GM19455 (cell line): ENCODE results near the gene PTCRA.
"Not testable (repeated sequence)": the region's sequence is repeated elsewhere in the genome, so short reads cannot be mapped to it uniquely, and the experiment has no call there.

Experiments
- ATAC-seq: cut with Tn5 transposase; IDR thresholded peaks from one replicate; pipeline ENCODE4 v1.9.1; 2021; ENCODE audit not compliant: unreplicated experiment

The PTCRA gene

DNA sequence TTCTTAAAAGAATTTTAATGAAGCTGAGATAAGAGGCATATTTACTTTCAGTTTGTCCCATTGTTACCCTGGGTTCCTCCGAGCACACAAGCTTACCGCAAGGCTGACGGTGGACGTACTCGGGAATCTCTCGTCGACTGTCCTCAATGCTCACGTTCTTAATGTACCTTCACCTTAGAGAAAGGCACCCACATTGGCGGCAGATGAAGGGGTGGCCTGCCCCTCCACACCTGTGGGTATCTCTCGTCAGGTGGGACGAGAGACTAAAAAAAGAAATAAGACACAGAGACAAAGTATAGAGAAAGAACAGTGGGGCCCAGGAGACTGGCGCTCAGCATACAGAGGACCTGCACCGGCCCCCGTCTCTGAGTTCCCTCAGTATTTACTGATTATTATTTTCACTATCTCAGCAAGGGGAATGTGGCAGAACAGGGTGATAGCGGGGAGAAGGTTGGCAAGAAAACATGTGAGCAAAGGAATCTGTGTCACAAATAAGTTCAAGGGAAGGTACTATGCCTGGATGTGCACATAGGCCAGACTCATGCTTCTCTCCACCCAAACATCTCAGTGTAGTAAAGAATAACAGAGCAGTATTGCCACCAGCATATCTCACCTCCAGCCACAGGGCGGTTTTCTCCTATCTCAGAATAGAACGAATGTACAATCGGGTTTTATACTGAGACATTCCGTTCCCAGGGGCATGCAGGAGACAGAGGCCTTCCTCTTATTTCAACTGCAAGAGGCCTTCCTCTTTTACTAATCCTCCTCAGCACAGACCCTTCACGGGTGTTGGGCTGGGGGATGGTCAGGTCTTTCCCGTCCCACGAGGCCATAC, 13.2 kb upstream of the PTCRA start:
- ATAC-seq = not testable (repeated sequence)

GRCh38 chr6:42904467-42904866, 11.4 kb upstream of the PTCRA start:
- ATAC-seq = no peak

DNA sequence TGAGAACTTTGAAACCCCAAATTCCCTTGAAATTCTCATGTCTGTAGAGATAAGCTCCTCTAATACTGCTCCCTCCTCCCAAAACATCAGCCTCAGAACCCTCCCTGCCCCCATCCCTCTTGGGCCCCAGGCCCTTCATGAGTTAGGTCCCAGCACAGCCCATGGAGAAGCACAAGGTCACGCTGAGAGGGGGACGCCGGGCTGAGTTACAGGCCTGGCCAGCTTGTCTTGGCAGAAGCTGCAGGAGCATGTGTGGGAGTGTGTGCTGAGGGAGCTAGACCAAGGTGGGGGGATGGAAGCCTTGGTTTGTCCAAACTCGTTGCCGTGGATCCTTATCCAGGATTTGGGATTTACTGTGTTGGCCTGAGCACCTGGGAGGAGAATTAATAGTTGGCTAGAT, 8.5 kb upstream of the PTCRA start:
- ATAC-seq = no peak

DNA sequence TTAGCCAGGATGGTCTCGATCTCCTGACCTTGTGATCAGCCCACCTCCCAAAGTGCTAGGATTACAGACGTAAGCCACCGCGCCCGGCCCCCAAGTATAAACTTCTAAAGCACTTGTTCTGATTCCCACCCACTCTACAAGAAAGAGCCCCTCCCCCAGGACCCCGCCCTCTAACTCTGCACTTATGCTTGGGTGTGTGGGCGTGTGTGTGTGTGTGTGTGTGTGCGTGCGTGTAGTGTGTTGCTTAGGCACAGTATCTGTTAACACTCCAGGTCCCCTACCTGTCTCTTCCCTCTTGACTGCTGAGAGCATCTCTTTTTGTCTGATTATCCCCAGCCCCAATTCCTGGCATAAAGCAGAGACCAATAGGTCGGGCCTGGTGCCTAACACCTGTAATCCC, 6.0 kb upstream of the PTCRA start:
- ATAC-seq = no peak

DNA sequence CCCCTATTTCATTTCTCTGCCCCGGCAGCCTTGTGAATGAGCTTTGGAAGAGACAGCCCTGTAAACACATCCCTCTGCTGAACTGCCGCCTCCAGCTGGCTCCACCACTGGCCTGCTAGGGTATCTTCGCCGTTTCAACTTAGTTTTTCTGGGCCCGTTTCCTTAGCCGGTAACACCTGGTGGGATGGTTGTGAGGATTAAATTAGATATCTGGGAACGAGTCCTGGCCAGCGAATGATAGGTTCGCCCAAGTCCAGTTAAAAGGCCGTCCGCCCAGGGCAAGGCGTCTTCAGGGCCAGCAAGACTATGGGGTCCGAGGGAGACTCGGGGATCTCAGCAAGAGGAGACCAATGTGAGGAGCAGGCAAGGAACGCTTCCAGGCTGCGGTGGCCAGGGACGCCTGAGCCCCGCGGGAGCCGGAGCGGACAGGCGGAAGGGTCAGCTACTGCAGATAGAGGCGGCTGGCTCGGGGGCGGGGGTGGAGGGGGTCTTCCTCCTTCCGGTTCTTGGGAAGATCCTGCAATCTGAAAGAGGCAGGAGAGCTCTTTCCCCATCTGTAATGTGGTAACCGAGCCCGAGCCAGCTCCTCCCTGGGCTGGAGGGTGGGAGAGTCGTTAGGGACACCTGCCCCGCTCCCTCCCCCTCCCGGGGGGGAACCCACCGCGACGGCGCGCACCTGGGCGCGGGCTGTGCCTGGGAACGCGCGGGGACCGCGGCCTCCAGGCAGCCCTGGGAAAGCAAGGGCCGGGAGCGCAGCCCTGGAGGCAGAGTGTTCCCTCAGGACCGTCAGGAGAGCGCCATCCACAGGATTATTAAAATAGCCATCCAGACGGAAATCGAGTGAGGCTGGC, 4.5 kb upstream of the PTCRA start:
- ATAC-seq = no peak

- no peak for ATAC-seq
Measured at GRCh38 chr6:42914546-42914945, 1.3 kb upstream of the PTCRA start.

- ATAC-seq = no peak
Measured at GRCh38 chr6:42916288-42916687, 435 bp downstream of the PTCRA start.

DNA sequence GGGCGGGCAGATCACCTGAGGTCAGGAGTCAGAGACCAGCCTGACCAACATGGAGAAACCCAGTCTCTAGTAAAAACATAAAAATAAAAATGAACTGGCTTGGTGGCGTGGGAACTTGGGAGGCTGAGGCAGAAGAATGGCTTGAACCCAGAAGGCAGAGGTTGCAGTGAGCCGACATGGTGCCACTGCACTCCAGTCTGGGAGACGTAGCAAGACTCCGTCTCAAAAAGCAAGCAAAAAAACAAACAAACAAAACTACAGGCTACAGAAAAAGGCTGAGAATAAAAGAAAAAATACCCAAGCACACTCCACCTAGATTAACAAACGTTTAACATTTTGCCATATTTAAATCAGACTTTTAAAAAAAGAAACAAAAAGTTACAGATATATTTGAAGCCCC, 5.9 kb downstream of the PTCRA start:
- ATAC-seq = no peak

GRCh38 chr6:42923666-42924065, 7.8 kb downstream of the PTCRA start:
- no peak for ATAC-seq

GRCh38 chr6:42925248-42925857, 9.5 kb downstream of the PTCRA start:
- no peak for ATAC-seq

GRCh38 chr6:42928986-42929820, 13.3 kb downstream of the PTCRA start, which contains the start of gene CNPY3:
CNPY3 (plus strand) TSS chr6:42929480; CDS start chr6:42929571, 91 bp downstream.
- ATAC-seq = peak; percentile 71

- ATAC-seq = peak; percentile 46
Measured at GRCh38 chr6:42929821-42930360, 14.0 kb downstream of the PTCRA start.

- ATAC-seq = no peak
Measured at GRCh38 chr6:42932412-42932811, 16.6 kb downstream of the PTCRA start.

- ATAC-seq = no peak
Measured at GRCh38 chr6:42933205-42933604, 17.4 kb downstream of the PTCRA start.

- ATAC-seq = no peak
Measured at GRCh38 chr6:42935322-42935721, 19.5 kb downstream of the PTCRA start.

DNA sequence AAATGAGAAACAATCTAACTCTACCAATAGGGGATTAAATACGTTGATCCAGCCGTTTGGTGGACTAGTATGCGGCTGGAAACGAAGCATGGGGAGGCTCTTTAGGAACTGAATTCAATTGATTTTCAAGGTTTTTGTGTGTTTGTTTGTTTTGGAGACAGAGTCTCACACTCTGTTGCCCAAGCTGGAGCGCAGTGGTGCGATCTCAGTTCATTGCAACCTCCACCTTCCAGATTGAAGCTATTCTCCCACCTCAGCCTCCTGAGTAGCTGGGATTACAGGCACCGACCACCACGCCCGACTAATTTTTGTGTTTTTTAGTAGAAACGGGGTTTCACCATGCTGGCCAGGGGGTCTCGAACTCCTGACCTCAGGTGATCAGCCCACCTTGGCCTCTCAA, 20.5 kb downstream of the PTCRA start:
- ATAC-seq = no peak

- no peak for ATAC-seq
Measured at GRCh38 chr6:42937548-42938427, 21.9 kb downstream of the PTCRA start.

- no peak for ATAC-seq
Measured at GRCh38 chr6:42938428-42938796, 22.6 kb downstream of the PTCRA start.

DNA sequence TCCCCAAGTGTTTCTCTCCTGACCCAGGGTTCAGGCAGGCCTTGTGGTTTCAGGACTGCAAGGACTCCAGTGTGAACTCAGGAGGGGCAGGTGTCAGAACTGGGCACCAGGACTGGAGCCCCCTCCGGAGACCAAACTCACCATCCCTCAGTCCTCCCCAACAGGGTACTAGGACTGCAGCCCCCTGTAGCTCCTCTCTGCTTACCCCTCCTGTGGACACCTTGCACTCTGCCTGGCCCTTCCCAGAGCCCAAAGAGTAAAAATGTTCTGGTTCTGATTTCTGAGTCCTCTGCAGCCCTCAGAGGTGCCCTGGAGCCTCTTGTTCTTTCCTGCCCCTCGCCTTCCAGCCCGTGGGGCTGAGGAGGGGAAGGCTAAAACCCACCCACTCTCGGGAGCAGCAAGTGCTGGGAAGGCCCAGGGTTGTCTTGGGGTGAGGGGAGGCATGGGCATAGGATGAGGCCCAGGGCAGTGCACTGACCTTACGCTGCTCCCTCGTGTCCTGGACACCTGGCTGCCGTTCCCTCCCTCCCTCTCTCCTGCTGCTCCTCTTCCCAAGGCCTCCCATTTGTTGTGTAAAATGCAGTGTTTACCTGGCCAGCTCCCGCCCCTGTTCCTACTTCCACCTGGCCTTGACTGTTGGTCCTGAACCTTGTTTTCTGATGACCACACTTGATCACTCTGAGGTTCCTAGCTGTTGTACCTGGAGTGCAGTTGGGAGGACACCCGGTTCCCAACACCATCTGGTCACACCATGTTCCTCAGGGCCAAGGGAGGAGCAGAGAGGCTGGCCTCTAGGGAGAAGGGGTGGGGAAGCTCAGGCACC, 23.3 kb downstream of the PTCRA start:
- no peak for ATAC-seq
